ENCODE data around the gene GID8.

GID8 gene

GRCh38 chr20:62938105-62938888 lies at the start of gene GID8:
TSS of gene GID8 (plus strand) at chr20:62938147. CDS start at chr20:62941503, 3,356 bp downstream.
- DNase-seq = no peak

GRCh38 chr20:62888406-62888805 lies 49.5 kb upstream of the GID8 start:
- no peak for DNase-seq

GRCh38 chr20:62888910-62889309 lies 49.0 kb upstream of the GID8 start:
- DNase-seq = no peak

GRCh38 chr20:62889411-62889810 lies 48.5 kb upstream of the GID8 start:
- no peak for DNase-seq

- DNase-seq = no peak
These were observed 48.1 kb upstream of the GID8 start for GRCh38 chr20:62889871-62890270.

- DNase-seq = no peak
These were observed 47.5 kb upstream of the GID8 start for GRCh38 chr20:62890444-62890843.

GRCh38 chr20:62891111-62891510 lies 46.8 kb upstream of the GID8 start:
- DNase-seq = no peak

- no peak for DNase-seq
These were observed 45.3 kb upstream of the GID8 start for GRCh38 chr20:62892348-62893304.

- DNase-seq = no peak
These were observed 44.2 kb upstream of the GID8 start for GRCh38 chr20:62893700-62894099.

- DNase-seq = no peak
These were observed 43.7 kb upstream of the GID8 start for GRCh38 chr20:62894261-62894660.

- DNase-seq = no peak
These were observed 42.4 kb upstream of the GID8 start for GRCh38 chr20:62895539-62895938.

- no peak for DNase-seq
These were observed 41.4 kb upstream of the GID8 start for GRCh38 chr20:62896526-62896925.

GRCh38 chr20:62897666-62898065 lies 40.3 kb upstream of the GID8 start:
- DNase-seq = no peak

GRCh38 chr20:62898093-62898964 lies 39.6 kb upstream of the GID8 start:
- no peak for DNase-seq

GRCh38 chr20:62898970-62899632 lies 38.8 kb upstream of the GID8 start:
- no peak for DNase-seq

- DNase-seq = no peak
These were observed 38.3 kb upstream of the GID8 start for GRCh38 chr20:62899633-62900051.

- DNase-seq = peak; percentile 35
These were observed 37.8 kb upstream of the GID8 start for GRCh38 chr20:62900052-62900691.

- DNase-seq = no peak
These were observed 37.0 kb upstream of the GID8 start for GRCh38 chr20:62900692-62901584.

- DNase-seq = no peak
These were observed 36.1 kb upstream of the GID8 start for GRCh38 chr20:62901891-62902290.

- no peak for DNase-seq
These were observed 34.9 kb upstream of the GID8 start for GRCh38 chr20:62902926-62903615.
